ENCODE measurements around the gene GRM4.

GRCh38 chr6:33985313-33985751 lies 160.6 kb downstream of the GRM4 start:
- TF ChIP-seq USF1 (IDR thresholded peaks at IDR 0.05) (no peak), MAX (IDR thresholded peaks at IDR 0.05) (no peak), RAD21 (IDR thresholded peaks at IDR 0.05; ENCODE audit: low read depth) (no peak), TAF1 (IDR thresholded peaks at IDR 0.05; ENCODE audit: low read depth) (no peak), YY1 (IDR thresholded peaks at IDR 0.05; ENCODE audit: low read depth) (no peak), CREB1 (IDR thresholded peaks at IDR 0.05; ENCODE audit: low read depth) (no peak), ZBTB7A (IDR thresholded peaks at IDR 0.05; ENCODE audit: low read depth) (no peak), CEBPB (IDR thresholded peaks at IDR 0.05) (no peak), EP300 (IDR thresholded peaks at IDR 0.05; ENCODE audit: borderline replicate concordance) (no peak), TEAD4 (IDR thresholded peaks at IDR 0.05) (no peak), NFIC (IDR thresholded peaks at IDR 0.05) (no peak), TCF12 (IDR thresholded peaks at IDR 0.05; ENCODE audit: low read depth) (no peak)
